Ectodermal cell (in vitro differentiated cells): ENCODE data around the gene NOC2L.
"Not testable (repeated sequence)": the region's sequence is repeated elsewhere in the genome, so short reads cannot be mapped to it uniquely, and the experiment has no call there.

Source experiments
- H3K27ac ChIP-seq: 2 replicates; pipeline ENCODE4 v1.7.0; 2013; ENCODE audit warnings: mild to moderate bottlenecking, low read depth, low read length; ENCODE audit not compliant: insufficient read depth, poor library complexity, severe bottlenecking
- H3K27me3 ChIP-seq: 2 replicates; pipeline ENCODE4 v1.7.0; 2013; ENCODE audit warnings: mild to moderate bottlenecking, low read length; ENCODE audit not compliant: insufficient read depth, control insufficient read depth, poor library complexity, severe bottlenecking
- H3K36me3 ChIP-seq: one replicate; pipeline ENCODE4 v1.7.0; 2013; ENCODE audit warnings: low read length; ENCODE audit not compliant: control insufficient read depth, insufficient read depth
- H3K4me1 ChIP-seq: one replicate; pipeline ENCODE4 v1.7.0; 2013; ENCODE audit warnings: low read length; ENCODE audit not compliant: control insufficient read depth, insufficient read depth
- H3K4me3 ChIP-seq: 2 replicates; pipeline ENCODE4 v1.7.0; 2013; ENCODE audit warnings: low read depth, low read length, control low read depth; ENCODE audit not compliant: insufficient read depth
- H3K9me3 ChIP-seq: 2 replicates; pipeline ENCODE4 v1.7.0; 2013; ENCODE audit warnings: mild to moderate bottlenecking, low read length, moderate library complexity; ENCODE audit not compliant: control insufficient read depth
- WGBS, 2 experiments: methylation state at CpG; one replicate each; pipeline ENCODE4 v1.1.7; 2013; ENCODE audit warnings: missing lambda C conversion rate in 2 of 2; 5-methylcytosine and 5-hydroxymethylcytosine counted together

Gene NOC2L

DNA sequence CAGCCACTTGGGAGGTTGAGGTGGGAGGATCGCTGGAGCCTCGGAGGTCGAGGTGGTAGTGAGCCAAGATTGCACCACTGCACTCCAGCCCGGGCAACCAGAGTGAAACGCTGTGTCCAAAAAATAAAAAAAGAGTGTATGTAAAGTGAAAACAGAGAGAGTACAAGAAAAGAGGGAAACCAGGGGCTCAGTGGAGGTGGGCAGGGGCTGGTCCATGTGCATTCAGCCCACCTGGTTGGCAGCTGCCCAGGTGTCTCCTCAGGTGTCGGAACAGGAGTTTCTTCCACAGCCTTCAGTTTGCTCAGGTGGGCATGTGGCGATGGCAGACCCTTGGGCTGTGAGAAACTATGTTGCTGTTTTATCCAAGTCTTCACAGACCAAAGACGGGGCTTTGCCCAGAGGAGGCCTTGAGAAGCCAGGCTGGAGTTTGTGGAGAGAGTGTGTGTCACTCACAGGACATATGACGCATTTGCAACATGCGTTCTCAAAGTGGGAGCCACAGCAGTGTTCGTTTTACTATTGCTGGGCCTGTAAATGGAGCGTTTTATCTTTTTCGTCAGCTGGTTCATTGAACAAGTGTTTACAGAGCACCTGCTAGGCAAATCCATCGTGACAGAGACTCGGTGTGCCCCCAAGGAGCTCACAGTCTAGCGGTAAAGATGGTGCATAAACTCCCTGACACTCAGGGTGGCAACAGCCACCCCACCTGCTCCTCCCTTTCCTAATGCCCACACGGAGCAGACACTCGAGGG lies 57.8 kb downstream of the NOC2L start:
- no peak overlapping the region for H3K27ac ChIP-seq
- H3K27me3 ChIP-seq: peaks cover 80% of the 10 kb centered on the region
- no peaks in the 10 kb centered on the region for H3K4me1 ChIP-seq
- no peaks in the 10 kb centered on the region for H3K9me3 ChIP-seq
- 86 to 87% methylated on average over 18 of the region's 18 CpGs for WGBS, 2 experiments
- no peak overlapping the region for H3K4me3 ChIP-seq
- H3K36me3 ChIP-seq: no peaks in the 10 kb centered on the region

DNA sequence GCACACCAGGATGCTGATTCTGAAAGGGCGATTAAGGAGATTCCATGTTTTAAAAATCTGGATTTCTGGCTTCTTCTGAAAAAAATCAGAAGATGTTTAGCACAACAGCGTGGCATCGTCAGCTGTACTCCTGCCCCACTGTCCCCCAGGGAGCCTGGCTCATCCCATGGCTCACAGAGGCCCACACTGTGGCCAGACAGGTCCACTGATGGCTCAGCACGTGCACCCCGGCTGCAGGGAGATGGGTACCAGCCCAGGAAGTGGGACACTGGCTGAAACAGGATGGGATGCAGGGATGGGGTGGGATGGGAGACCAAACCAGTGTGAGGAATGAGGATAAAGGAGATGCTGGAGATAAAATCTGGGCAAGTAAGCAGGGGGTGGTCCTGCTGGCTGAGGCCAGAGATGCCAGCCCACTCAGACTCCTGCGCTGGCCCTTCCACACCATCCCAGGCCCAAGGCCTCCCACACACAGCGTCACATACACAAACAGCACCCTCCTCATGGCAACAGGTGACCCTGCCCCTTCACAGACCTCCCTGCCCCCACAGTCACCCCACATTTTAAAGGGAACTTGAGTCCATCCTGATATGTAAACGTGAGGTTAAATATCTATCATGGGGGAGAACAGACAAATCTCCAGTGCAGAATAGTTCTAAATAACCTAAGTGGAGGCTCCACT lies 59.3 kb downstream of the NOC2L start:
- WGBS, 2 experiments: 89% methylated on average over 8 of the region's 8 CpGs

DNA sequence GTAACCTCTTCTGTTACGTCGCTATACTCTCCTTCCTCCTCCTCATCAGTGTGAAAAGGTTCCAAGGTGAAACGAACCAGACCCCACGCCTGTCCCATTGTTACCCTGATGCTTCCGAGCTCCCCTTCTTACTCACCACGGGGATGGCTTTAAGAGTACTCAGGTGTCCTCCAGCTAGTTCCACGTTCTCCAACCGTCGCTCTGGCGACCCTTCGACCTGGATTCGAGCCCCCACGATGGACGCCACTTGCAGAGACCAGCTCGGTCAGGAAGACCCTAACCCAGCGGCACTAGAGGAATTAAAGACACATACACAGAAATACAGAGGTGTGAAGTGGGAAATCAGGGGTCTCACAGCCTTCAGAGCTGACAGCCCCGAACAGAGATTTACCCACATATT lies 61.1 kb downstream of the NOC2L start:
- not testable (repeated sequence) for H3K27ac ChIP-seq, H3K4me1 ChIP-seq, H3K36me3 ChIP-seq, H3K4me3 ChIP-seq, H3K9me3 ChIP-seq
- peaks cover 51% of the 10 kb centered on the region for H3K27me3 ChIP-seq
- 81 to 85% methylated on average over 17 of the region's 17 CpGs for WGBS, 2 experiments

More for the DNA sequence above, 59.3 kb downstream of the NOC2L start:
- Histone ChIP-seq H3K4me1 (no peaks in the 10 kb centered on the region), H3K27me3 (peaks cover 65% of the 10 kb centered on the region), H3K36me3 (no peaks in the 10 kb centered on the region), H3K4me3 (no peak overlapping the region), H3K27ac (no peak overlapping the region), H3K9me3 (no peaks in the 10 kb centered on the region)

DNA sequence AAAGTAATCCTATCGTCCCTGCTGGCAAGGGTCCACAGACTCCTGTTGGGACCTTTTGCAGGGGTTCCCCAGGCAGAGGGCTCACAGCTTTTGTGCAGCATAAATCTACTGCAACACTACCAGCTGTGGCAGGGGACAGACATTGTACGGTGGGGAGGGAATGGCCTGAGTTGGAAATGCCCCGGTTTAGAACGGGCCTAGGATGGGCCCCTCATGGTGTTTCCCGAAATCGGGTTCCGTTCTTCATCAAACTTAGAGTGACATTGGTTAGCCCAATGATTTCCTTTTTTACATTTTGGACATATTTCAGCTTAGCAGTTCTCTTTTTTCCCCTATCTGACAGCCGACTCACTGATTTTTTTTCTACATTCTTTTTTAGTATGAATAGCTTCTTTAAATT lies 61.8 kb downstream of the NOC2L start:
- Histone ChIP-seq H3K27me3 (peaks cover 44% of the 10 kb centered on the region), H3K4me3 (no peak overlapping the region), H3K9me3 (no peaks in the 10 kb centered on the region), H3K4me1 (no peaks in the 10 kb centered on the region), H3K36me3 (no peaks in the 10 kb centered on the region), H3K27ac (no peak overlapping the region)
- 88 to 89% methylated on average over 7 to 8 of the region's 8 CpGs for WGBS, 2 experiments
